Activated CD4-positive, alpha-beta T cell treated with anti-CD3 and anti-CD28 coated beads for 36 hours (primary cell): ENCODE measurements around the gene SLC29A1. TPM values are rescaled to one million over a fixed set of nuclear protein-coding genes. Genes with fewer than 3 reads are reported as not detected.

Experiments used
- ATAC-seq: fragments of 200-7000 bp; cut with Tn5 transposase; one replicate; pipeline ENCODE4 v1.10.0; 2021; ENCODE audit warnings: mild to moderate bottlenecking, moderate library complexity
- CTCF ChIA-PET: fragments of 350-600 bp; sonication (Branson Sonifier 250); formaldehyde crosslinking; loops from one replicate; lab custom pipeline; 2021; ENCODE audit warnings: antibody characterized with exemption; lab: Charles Lee
- POLR2A ChIA-PET: fragments of 350-600 bp; sonication (Branson Sonifier 250); formaldehyde crosslinking; loops from one replicate; lab custom pipeline; 2021; ENCODE audit warnings: antibody characterized with exemption, inconsistent platforms; lab: Charles Lee
- DNase-seq: peaks from one replicate; pipeline ENCODE4 v3.0.0-alpha.2; 2020
- H3K27ac Mint-ChIP-seq: one replicate; pipeline ENCODE4 v1.8.0; 2021; ENCODE audit warnings: mixed read lengths
- H3K27me3 Mint-ChIP-seq: one replicate; pipeline ENCODE4 v1.8.0; 2021; ENCODE audit warnings: mixed read lengths
- H3K36me3 Mint-ChIP-seq: one replicate; pipeline ENCODE4 v1.8.0; 2021; ENCODE audit warnings: low read depth, mixed read lengths
- H3K4me1 Mint-ChIP-seq: one replicate; pipeline ENCODE4 v1.8.0; 2021; ENCODE audit warnings: mixed read lengths
- H3K4me3 Mint-ChIP-seq: one replicate; pipeline ENCODE4 v1.8.0; 2021; ENCODE audit warnings: mild to moderate bottlenecking, moderate library complexity, mixed read lengths
- H3K9me3 Mint-ChIP-seq: one replicate; pipeline ENCODE4 v1.8.0; 2021; ENCODE audit warnings: low read depth, mixed read lengths
- intact Hi-C, 2 experiments: fragments of 100-400 bp; cut with DNase I in 1 of 2; cut with micrococcal nuclease in 1 of 2; formaldehyde crosslinking; loops; one replicate each; pipeline versions ENCODE4 v1.14.2 to v1.15.1; 2022 to 2024; cut with DNase I, micrococcal nuclease
- total RNA-seq, 2 experiments: library from RNA; stranded (reverse); gene quantifications; one replicate each; pipeline ENCODE4 v1.2.3, GENCODE V29; 2021

SLC29A1 gene
- total RNA-seq, 2 experiments from 2014 or later, result 59.8 to 98.3 TPM

DNA sequence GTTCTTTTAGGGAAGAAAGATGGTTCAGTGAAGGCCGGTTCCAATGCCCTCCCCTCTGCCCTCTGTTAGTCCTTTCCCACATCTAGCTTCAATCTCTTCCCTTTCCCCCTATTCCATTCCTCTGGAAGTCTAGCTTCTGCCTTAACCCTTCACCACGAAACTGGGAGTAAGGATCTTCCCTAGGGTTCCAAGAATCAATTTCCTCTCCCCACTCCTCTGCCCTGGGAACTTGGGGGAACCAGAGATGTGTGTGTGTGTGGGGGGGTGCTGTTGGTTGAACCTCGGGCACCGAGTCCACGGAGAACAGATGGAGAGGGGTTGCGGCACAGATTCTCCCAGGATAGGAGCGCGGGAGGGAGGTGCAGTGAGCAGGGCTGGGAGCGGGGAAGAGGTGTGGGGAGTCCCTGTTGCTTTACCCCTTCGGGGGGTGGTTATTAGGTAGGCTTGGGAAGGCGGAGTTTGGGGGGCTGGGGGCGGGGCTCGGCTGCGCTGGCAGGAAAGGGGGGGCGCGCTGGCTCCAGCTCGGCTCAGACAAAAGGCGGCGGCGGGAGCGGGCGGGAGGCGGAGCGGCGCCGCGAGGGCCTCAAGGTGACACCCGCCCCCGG is 46.6 kb downstream of the SLC29A1 start, which contains the start of gene TMEM151B:
TMEM151B (plus strand) TSS at position 530 of the 605 bp plus-strand sequence. CDS start 293 bp downstream, outside the sequence.
- Mint-ChIP-seq H3K4me1 (peaks cover 32% of the 10 kb centered on the region), H3K4me3 (peak within 1 kb of the TSS; percentile 38), H3K27me3 (peaks cover 47% of the 10 kb centered on the region), H3K36me3 (no peaks in the 10 kb centered on the region), H3K9me3 (no peaks in the 10 kb centered on the region), H3K27ac (no peak within 1 kb of the TSS)
- no peak for DNase-seq
- ChIA-PET POLR2A (interaction anchor here (1.6 kb wide), 1 partner anchor 66 kb away, joined by 3 read pairs; no protein-coding TSS in a partner anchor), CTCF (interaction anchor here (0.6 to 4.9 kb wide), 8 partner anchors 19 to 98 kb away, joined by 3 to 55 read pairs (median 8); no protein-coding TSS in a partner anchor)
- no peak for ATAC-seq
- intact Hi-C loops, result loop anchor here in 1 of 2 experiments (2.0 to 5.0 kb wide), 2 partner anchors 35 to 187 kb away; no protein-coding TSS in a partner anchor

DNA sequence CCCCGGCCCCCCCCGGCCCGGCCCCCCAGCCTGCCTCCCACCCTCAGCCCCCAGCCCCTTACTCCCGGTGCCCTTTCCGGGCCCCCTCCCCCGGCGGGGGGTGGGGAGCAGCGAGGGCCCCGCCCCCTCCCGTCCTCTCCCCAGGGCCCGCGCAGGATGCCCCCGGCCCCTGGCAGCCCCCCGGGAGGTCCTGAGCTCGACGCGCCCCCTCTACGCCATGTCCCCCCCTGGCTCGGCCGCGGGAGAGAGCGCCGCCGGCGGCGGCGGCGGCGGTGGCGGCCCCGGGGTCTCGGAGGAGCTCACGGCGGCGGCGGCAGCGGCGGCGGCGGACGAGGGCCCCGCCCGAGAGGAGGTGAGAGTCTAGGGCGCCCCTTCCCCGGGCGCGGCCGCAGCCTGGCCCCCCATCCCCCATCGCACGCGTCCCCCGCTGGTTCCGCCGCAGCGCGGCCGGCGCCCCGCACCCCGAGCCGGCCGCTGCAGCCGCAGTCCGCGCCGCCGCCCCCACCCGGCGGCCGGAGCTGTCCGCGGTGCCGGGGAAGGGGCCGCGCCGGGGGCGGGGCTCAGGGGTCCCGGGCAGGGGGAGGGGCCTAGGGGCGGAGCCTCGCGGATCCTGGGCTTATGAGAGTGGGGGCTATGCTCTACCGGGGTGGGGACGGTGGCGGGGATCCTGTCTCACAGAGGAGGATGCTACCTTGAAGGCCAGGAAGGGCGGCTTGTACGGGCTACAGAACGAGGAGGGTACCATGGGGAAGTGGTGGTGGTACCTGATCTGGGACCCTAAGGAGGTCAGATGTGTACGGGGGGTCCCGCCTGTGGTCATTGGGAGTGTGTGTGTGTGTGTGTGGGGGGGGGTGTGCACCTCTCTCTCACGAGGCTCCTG is 47.4 kb downstream of the SLC29A1 start:
- CTCF ChIA-PET, result interaction anchor here (1.4 to 4.9 kb wide), 2 partner anchors 33 to 69 kb away, joined by 8 to 55 read pairs; no protein-coding TSS in a partner anchor
- H3K4me1 Mint-ChIP-seq, result peaks cover 32% of the 10 kb centered on the region
- no peak overlapping the region for H3K27ac Mint-ChIP-seq
- H3K4me3 Mint-ChIP-seq, result peak overlapping the region; percentile 38
- H3K27me3 Mint-ChIP-seq, result peaks cover 47% of the 10 kb centered on the region
- ATAC-seq (no peak), DNase-seq (no peak)
- H3K9me3 Mint-ChIP-seq, result no peaks in the 10 kb centered on the region
- POLR2A ChIA-PET, result no interaction called here
- intact Hi-C loops, result no loop called here
- no peaks in the 10 kb centered on the region for H3K36me3 Mint-ChIP-seq

DNA sequence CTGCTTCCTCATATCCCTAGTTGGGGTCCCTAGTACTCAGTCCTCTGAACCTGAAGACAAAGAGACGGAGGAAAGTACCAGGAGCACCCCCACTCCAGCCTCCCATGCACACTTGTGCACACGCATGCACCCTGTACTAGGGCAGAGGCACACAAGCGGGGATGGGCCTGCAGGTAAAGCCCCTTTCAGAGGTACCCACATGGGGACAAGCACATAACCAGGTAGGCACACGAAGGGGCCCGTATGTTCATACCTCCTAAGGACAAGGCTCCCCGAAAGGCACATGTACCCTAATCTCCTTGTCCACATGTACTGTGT is 48.0 kb downstream of the SLC29A1 start:
- ATAC-seq (no peak), DNase-seq (no peak)
- Mint-ChIP-seq H3K36me3 (no peaks in the 10 kb centered on the region), H3K27me3 (peaks cover 47% of the 10 kb centered on the region), H3K9me3 (no peaks in the 10 kb centered on the region), H3K27ac (no peak overlapping the region), H3K4me3 (peak overlapping the region; percentile 38), H3K4me1 (peaks cover 27% of the 10 kb centered on the region)
- ChIA-PET POLR2A (no interaction called here), CTCF (interaction anchor here (0.6 kb wide), 1 partner anchor 35 kb away, joined by 4 read pairs; no protein-coding TSS in a partner anchor)
- intact Hi-C loops, result no loop called here

DNA sequence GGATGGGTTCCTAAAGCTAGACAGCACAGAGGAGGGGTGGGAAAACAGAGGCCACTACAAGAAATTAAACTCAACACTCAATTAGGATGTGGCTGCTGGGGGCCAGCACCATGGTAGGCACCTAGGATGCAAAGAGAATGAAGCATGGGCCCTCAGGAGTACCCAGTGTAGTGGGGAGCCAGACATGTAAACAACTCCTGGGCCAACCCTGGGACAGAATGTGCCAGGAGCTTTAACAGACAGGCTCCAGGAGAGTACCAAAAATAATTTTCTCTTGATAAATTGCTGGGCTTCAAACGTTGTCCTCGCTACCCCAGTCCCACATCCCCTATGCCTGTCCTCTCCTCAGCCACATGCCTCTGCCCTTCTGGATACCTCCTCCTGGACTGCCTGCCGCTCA is 48.5 kb downstream of the SLC29A1 start:
- no peak overlapping the region for H3K27ac Mint-ChIP-seq
- H3K9me3 Mint-ChIP-seq, result no peaks in the 10 kb centered on the region
- H3K4me3 Mint-ChIP-seq, result no peak overlapping the region
- intact Hi-C loops, result no loop called here
- no peak for ATAC-seq
- no peak for DNase-seq
- H3K27me3 Mint-ChIP-seq, result peaks cover 51% of the 10 kb centered on the region
- ChIA-PET CTCF (interaction anchor here (0.6 kb wide), 1 partner anchor 35 kb away, joined by 4 read pairs; no protein-coding TSS in a partner anchor), POLR2A (no interaction called here)
- H3K4me1 Mint-ChIP-seq, result peaks cover 22% of the 10 kb centered on the region
- H3K36me3 Mint-ChIP-seq, result no peaks in the 10 kb centered on the region

DNA sequence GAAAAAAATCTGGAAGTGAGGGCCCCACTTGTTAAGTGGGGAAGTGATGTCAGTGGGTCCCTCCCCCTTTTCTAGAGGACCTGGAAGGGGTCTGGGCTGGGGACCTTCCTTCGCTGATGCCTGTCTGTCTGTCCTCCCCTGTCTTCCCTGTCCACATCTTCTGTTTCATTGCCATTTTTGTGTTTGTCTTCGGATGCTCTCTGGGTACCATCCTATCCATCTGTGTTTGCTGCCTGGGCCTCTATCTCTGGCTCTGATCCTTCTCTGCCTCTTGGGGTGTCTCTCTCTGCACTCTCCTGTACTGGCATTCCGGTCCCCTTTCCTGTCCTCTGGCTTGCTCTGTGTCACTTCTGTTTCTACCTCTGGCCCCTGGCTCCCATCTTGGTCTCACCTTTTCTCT is 49.1 kb downstream of the SLC29A1 start:
- Mint-ChIP-seq H3K9me3 (no peaks in the 10 kb centered on the region), H3K4me3 (no peak overlapping the region), H3K36me3 (no peaks in the 10 kb centered on the region), H3K4me1 (peaks cover 19% of the 10 kb centered on the region), H3K27ac (no peak overlapping the region), H3K27me3 (peaks cover 57% of the 10 kb centered on the region)
- intact Hi-C loops, result no loop called here
- ChIA-PET CTCF (no interaction called here), POLR2A (no interaction called here)
- ATAC-seq, result no peak
- no peak for DNase-seq

DNA sequence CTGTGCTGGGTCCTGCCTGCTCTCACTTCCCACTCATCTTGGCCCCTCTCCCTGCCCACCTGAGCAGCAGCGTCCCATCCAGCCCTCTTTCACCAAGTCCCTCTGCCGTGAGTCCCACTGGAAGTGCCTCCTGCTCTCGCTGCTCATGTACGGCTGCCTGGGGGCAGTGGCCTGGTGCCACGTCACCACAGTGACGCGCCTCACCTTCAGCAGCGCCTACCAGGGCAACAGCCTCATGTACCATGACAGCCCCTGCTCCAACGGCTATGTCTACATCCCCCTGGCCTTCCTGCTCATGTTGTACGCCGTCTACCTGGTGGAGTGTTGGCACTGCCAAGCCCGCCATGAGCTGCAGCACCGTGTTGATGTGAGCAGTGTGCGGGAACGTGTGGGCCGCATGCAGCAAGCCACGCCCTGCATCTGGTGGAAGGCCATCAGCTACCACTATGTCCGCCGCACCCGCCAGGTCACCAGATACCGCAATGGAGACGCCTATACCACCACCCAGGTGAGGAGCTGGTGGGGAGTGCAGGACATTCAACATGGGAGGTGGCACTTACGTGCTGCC is 49.7 kb downstream of the SLC29A1 start:
- H3K9me3 Mint-ChIP-seq, result no peaks in the 10 kb centered on the region
- ChIA-PET CTCF (interaction anchor here (0.7 to 1.4 kb wide), 4 partner anchors 11 to 32 kb away, joined by 3 to 9 read pairs (median 4); no protein-coding TSS in a partner anchor), POLR2A (no interaction called here)
- intact Hi-C loops, result no loop called here
- H3K4me3 Mint-ChIP-seq, result no peak overlapping the region
- peaks cover 62% of the 10 kb centered on the region for H3K27me3 Mint-ChIP-seq
- no peak for DNase-seq
- no peak for ATAC-seq
- H3K36me3 Mint-ChIP-seq, result no peaks in the 10 kb centered on the region
- H3K27ac Mint-ChIP-seq, result no peak overlapping the region
- peaks cover 16% of the 10 kb centered on the region for H3K4me1 Mint-ChIP-seq

DNA sequence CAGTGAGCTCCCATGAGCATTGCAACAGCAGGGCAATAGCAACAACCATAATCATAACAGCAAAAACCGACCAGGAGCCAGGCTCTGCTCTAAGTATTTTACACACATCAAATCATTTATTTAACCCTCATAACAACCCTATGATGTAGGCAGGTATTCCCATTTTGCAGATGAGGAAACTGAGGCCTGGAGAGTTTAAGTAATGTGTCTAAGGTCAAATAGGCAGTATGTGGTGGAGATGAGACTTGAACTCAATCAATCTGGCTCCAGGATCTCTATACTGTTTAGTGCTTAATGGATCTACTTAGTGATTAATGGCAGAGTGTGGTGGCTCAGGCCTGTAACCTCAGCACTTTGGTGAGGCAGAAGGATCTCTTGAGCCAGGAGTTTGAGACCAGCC is 50.2 kb downstream of the SLC29A1 start:
- POLR2A ChIA-PET, result no interaction called here
- Mint-ChIP-seq H3K4me3 (no peak overlapping the region), H3K27ac (no peak overlapping the region), H3K9me3 (no peaks in the 10 kb centered on the region), H3K4me1 (peaks cover 16% of the 10 kb centered on the region), H3K27me3 (peaks cover 62% of the 10 kb centered on the region), H3K36me3 (no peaks in the 10 kb centered on the region)
- CTCF ChIA-PET, result interaction anchor here (0.7 to 1.4 kb wide), 4 partner anchors 11 to 32 kb away, joined by 3 to 9 read pairs (median 4); no protein-coding TSS in a partner anchor
- intact Hi-C loops, result no loop called here
- DNase-seq, result no peak
- no peak for ATAC-seq

DNA sequence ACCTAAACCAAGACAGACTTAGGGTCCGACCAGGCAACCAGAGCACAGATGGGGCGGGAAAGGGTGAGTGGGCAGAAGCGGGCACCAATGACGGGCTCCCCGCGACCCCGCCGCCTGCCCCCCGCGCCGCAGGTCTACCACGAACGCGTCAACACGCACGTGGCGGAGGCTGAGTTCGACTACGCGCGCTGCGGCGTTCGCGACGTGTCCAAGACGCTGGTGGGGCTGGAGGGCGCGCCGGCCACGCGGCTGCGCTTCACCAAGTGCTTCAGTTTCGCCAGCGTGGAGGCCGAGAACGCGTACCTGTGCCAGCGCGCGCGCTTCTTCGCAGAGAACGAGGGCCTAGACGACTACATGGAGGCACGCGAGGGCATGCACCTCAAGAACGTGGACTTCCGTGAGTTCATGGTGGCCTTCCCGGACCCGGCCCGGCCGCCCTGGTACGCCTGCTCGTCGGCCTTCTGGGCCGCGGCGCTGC is 51.9 kb downstream of the SLC29A1 start:
- CTCF ChIA-PET, result interaction anchor here (0.7 to 2.9 kb wide), 5 partner anchors 18 to 63 kb away, joined by 3 to 14 read pairs (median 3); partner anchors contain the start of gene SLC35B2
- Mint-ChIP-seq H3K27ac (no peak overlapping the region), H3K36me3 (no peaks in the 10 kb centered on the region), H3K27me3 (peaks cover 50% of the 10 kb centered on the region), H3K4me1 (no peaks in the 10 kb centered on the region), H3K9me3 (no peaks in the 10 kb centered on the region), H3K4me3 (no peak overlapping the region)
- intact Hi-C loops, result no loop called here
- ATAC-seq, result no peak
- DNase-seq, result no peak
- POLR2A ChIA-PET, result interaction anchor here (0.6 kb wide), 1 partner anchor 19 kb away, joined by 3 read pairs; no protein-coding TSS in a partner anchor

DNA sequence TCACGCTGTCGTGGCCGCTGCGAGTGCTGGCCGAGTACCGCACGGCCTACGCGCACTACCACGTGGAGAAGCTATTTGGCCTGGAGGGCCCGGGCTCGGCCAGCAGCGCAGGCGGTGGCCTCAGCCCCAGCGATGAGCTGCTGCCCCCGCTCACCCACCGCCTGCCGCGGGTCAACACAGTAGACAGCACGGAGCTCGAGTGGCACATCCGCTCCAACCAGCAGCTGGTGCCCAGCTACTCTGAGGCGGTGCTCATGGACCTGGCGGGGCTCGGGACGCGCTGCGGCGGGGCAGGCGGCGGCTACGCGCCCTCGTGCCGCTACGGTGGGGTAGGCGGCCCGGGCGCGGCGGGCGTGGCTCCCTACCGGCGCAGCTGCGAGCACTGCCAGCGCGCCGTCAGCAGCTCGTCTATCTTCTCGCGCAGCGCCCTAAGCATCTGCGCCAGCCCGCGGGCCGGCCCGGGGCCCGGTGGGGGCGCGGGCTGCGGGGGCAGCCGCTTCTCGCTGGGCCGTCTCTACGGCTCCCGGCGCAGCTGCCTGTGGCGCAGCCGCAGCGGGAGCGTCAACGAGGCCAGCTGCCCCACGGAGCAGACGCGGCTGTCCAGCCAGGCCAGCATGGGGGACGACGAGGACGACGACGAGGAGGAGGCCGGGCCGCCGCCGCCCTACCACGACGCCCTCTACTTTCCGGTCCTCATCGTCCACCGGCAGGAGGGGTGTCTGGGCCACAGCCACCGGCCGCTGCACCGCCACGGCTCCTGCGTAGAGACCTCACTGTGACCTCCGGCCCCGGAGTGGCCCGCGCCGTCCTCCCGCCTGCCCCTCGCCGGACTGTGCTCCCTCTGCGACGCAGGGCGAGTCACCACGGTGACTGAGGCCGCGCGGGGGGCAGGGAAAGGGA is 52.6 kb downstream of the SLC29A1 start:
- ATAC-seq (peak; percentile 75), DNase-seq (peak; percentile 54)
- no peak overlapping the region for H3K4me3 Mint-ChIP-seq
- no peaks in the 10 kb centered on the region for H3K9me3 Mint-ChIP-seq
- no peak overlapping the region for H3K27ac Mint-ChIP-seq
- H3K4me1 Mint-ChIP-seq, result no peaks in the 10 kb centered on the region
- peaks cover 50% of the 10 kb centered on the region for H3K27me3 Mint-ChIP-seq
- CTCF ChIA-PET, result interaction anchor here (0.7 to 2.9 kb wide), 5 partner anchors 19 to 63 kb away, joined by 3 to 14 read pairs (median 3); partner anchors contain the start of gene SLC35B2
- POLR2A ChIA-PET, result interaction anchor here (0.6 kb wide), 1 partner anchor 20 kb away, joined by 3 read pairs; no protein-coding TSS in a partner anchor
- intact Hi-C loops, result no loop called here
- H3K36me3 Mint-ChIP-seq, result no peaks in the 10 kb centered on the region
